HG03159 (cell line): ENCODE data around the gene TH.
A peak's percentile ranks its signal among the peaks of the same experiment; 100 is the strongest.
"Not testable (repeated sequence)": the region's sequence is repeated elsewhere in the genome, so short reads cannot be mapped to it uniquely, and the experiment has no call there.

ENCODE experiments used
- ATAC-seq: cut with Tn5 transposase; IDR thresholded peaks from one replicate; pipeline ENCODE4 v1.9.1; 2021; ENCODE audit warnings: mild to moderate bottlenecking, moderate library complexity; ENCODE audit not compliant: unreplicated experiment

TH gene

DNA sequence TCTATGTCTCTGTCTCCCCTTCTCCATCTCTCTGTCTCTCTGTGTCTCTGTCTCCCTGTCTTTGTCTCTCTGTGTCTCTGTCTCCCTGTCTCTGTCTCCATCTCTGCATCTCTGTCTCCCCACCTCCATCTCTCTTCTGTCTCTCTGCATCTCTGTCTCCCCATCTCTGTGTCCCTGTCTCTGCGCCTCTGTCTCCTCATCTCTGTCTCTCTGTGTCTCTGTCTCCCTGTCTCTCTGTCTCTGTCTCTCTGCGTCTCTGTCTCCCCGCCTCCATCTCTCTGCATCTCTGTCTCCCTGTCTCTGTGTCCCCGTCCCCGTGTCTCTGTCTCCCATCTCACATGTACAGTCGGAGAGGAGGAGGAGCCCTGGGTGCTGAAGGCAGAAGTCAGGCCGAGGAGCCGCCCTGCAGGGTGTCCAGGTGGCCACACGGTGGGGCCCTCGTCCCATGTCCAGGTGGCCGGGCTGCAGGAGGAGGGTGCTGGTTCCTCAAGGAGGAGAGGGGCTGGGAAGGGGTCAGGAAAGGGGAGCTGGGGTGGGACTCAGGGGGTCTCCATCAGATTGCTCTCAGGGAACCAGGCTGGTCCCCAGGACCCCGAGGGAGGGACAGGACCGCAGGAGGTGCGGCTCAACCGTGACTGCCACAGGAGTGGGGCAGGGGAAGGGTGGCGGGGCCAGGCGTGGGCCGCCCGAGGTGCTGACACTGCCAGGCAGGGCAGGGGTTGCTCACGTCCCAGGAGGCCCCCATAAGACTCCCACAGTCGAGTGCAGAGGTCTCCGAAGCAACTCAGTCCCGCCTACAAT lies 25.6 kb upstream of the TH start:
- ATAC-seq = peak; percentile 57

DNA sequence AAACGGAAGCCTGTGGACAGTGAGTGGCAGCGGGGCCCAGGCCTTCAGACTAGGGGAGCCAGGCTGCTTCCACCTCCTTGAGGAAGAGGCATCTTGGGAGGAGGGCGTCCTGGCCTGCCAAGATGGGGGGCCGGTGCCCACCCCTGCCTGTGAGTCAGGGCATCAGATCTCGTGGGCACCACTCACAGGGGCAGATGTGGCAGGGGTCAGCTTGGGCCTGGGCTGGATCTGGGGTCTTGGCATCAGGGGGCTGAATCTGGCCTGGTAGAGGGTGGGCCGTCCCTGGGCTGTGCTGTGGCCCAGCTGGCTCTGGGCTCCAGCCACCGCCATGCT lies 24.1 kb upstream of the TH start:
- no peak for ATAC-seq

DNA sequence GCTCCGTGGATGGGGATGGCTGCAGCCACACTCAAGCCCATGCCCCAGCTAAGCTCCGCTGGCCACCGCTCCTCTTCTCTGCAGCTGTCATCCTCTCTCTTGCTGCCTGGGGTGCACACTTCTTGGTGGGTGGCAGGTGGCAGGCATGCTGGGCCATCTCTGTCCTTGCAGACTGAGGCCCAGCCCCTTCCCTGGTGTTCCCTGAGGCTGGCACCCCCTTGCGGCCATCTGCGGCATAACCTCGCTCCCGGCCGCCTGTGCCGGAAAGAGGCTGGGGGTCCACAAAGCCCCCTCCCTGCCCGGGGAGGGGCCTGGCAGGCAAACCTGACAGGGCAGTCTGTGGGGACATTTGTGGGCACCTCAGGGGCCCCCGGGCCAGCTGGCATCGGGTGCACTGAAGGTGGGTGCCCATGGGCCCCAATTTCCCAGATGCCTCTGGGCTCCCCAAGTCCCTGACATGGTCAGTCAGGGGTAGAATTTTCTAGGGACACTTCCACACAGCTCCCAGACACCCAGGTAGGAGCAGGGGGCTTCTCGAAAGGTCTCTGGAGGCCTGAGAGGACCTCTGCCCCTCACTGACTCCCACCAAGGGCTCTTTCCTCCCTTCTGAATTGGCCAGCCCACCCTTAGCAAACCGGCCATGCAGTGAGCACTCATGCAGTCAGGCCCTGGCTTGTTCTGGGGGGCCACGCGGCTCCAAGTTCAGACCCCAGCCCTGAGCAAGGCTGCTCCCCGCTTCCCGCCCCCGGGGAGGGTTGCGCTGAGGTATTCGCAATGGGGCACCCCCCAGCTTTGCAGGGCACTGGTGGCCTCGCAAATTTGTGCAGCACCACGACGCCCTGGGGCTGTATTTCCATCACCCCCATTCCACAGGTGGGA lies 23.5 kb upstream of the TH start:
- ATAC-seq = no peak

- not testable (repeated sequence) for ATAC-seq
Measured at GRCh38 chr11:2193888-2194595, 22.4 kb upstream of the TH start.

- ATAC-seq = no peak
Measured at GRCh38 chr11:2193099-2193887, 21.7 kb upstream of the TH start.

GRCh38 chr11:2192435-2192834 lies 20.8 kb upstream of the TH start:
- ATAC-seq = no peak

GRCh38 chr11:2191883-2192282 lies 20.3 kb upstream of the TH start:
- ATAC-seq = no peak

DNA sequence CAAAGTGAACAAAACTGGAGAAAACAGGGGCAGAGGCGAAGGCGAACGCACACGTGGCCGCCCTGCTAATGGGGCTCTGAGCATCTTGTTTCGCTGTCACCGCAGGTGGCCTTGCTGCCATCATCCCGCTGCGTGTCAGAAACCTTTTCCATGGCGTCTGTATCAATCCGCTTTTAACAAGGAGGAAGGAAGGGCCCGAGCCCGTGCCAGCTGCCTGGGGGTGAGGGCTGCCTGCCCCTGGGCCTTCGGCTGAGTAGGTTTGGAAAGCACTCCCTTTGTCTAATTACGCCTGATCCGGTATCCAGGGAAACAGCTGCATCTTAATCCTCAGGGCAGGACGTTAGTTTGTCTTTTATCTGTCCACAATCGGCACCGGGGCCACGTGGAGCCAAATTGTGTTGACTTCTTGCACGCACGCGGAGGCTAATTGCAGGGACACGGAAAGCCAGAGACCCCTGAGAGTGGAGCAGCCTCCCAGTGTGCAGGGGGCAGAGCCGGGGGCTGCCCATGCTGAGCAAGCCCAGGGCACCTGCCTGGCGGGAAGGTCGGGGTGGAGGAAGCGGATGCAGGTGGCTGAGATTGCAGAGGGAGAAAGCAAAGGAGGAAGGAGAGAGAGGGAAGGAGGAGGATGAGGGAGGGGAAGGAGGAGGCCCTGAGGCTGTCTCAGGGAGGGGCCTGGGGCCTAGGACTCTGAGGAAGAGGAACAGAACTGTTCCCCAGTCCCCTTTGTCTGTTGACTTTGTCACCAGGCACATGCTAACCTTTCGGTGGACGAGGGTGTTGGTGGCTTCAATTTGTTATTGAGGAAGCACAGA lies 19.2 kb upstream of the TH start:
- ATAC-seq = no peak

DNA sequence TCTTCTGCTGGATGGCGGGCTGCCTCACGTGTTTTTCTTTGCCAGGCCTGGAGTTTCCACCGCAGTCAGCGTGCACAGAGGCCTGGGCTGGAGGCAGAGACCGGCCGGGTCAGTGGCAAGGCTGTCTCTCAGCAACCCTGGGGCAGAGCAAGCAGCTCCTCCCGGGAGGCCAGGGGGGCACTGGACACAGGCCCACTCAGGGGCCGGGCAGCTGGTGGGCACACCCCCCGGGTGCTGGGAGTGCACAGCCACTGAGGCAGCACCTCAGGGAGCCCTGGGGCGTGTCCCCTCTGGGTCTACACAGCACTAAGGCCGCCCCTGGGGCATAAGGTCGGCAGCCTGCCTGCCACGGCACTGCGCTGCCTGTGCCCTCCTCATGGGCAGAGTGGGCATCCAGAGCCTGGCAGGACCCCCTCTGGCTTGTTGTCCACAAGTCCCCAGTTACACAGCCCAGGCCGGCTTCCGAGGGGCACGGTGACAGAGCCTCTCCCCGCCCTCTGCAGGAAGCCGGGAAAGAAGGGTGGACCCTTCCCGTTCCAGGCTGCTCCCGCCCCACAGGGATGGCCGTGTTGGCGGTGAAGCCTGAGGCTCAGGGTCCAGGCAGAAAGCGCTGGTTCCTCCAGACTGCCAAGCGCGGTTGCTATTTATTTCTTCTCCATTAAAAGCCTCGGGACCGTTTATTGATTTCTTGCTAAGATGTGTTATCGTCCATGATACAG lies 18.5 kb upstream of the TH start:
- no peak for ATAC-seq

- ATAC-seq = no peak
Measured at GRCh38 chr11:2188745-2189144, 17.1 kb upstream of the TH start.

DNA sequence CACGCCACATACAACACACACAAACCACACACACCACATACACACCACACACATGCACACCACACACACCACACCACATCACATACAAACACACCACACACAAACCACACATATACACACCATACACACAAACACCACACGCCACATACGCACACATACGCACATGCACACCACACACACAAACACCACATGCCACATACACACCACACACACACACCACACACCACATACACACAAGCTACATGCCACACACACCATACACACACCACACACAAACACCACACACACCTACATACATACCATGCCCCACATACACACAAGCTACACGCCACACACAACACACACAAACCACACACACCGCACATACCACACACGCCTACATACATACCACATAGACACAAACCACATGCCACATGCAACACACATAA lies 15.7 kb upstream of the TH start:
- no peak for ATAC-seq

DNA sequence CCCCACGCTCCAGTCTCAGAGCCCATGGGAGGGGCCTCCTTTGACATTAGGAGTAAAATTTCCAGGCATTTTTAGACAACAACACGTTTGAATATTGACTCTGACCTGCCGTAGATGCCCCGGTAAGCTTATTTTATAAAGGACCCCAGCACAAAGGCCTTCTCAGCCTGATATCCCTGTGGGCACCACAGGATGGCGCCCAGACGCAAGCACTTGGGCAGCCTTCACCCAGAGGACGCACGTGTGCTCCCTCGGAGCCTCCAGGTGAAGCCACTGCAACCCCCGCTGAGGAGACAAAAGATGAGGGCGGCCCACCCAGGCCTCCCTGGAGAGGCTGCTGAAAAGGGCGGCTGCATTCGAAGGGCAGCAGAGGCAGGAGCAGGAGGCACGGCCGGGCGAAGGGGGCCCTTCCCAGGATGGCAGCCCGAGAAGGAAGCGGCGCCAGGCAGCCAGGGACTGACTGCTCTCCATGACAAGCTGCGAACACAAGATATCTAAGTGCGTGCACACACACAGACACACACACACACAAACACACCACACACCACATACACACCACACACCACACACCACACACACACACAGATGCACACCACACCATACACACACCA lies 15.2 kb upstream of the TH start:
- no peak for ATAC-seq

- ATAC-seq = no peak
Measured at GRCh38 chr11:2185324-2186085, 13.9 kb upstream of the TH start.

DNA sequence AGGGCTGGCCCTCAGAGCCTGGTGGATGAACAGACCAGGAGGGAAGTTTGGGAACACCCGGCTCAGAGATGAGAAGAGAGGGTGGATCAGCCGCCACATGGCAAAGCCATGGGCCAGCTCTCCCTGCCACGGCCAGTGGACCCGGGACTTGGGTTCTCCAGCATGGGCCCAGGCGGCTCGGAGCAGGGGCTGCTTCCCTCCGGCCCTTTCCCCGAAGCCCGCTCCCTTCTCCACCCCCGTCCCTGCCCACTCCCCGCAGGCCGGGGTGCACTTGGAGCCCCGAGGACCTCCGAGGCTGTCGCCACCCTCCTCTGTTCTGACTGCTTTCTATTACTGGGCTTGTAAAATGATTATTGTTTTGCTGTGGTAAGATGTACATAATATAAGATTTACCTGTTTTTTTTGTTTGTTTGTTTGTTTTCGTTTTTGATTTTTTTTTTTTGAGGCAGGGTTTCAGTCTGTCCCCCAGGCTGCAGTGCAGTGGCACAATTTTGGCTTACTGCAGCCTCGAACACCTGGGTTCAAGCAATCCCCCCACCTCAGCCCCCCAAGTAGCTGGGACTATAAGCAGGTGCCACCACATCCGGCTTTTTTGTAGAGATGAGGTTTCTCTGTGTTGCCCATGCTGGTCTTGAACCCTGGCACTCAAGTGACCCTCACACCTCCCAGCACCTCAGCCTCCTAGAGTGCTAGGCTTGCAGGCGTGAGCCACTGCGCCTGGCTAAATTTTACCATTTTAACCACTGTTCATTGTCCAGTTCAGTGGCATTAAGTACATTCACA lies 11.3 kb upstream of the TH start:
- no peak for ATAC-seq

DNA sequence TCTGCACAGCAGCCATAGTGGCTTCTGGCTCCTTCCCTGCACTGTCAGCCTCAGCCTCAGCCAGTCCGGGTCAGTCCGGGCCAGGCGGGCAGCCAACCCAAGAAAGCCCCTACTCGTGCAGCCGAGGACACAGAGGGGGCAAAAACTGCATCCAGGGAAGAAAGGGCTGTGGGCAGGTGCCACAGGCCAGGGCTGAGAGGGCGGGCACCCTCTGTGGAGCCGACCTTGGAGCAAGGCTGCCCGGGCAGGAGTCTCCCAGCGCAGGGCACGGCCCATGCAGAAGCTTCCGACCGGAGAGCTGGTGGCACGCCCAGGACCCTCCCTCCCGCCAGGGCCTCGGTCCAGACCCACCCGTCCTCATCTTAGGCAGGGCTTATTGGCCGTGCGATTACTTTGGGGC lies 10.5 kb upstream of the TH start:
- ATAC-seq = no peak

DNA sequence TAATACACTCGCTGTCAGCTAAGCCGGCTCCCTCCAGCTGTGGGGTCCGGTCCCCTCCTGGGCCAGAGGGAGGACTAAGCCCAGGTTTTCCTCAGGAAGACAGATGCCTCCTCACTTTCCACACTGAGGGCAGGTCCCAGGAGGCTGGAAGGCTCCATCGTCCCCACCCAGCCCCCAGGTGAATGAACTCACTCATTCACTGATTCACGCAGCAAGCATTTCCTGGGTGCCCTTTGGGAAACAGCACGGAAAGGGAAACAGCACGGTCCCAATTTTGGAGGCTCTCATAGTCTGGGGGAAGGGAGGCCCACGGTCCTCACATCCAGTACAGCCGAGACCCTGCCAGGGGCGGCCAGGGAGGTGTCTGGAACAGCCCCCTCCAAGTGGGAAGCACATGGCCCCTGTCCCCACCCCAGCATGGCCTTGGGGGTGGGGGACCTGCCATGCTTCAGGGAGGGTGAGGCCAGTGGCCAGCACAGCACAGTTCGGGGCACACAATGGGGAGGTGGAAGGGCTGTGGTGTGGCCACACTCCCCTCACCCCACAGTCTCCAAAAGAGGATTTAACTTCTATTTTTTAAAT lies 9.3 kb upstream of the TH start:
- no peak for ATAC-seq

- no peak for ATAC-seq
Measured at GRCh38 chr11:2180347-2180746, 8.7 kb upstream of the TH start.
